ENCODE measurements around the gene MACROD1.
"Not testable (repeated sequence)": the region's sequence is repeated elsewhere in the genome, so short reads cannot be mapped to it uniquely, and the experiment has no call there.

The MACROD1 gene

DNA sequence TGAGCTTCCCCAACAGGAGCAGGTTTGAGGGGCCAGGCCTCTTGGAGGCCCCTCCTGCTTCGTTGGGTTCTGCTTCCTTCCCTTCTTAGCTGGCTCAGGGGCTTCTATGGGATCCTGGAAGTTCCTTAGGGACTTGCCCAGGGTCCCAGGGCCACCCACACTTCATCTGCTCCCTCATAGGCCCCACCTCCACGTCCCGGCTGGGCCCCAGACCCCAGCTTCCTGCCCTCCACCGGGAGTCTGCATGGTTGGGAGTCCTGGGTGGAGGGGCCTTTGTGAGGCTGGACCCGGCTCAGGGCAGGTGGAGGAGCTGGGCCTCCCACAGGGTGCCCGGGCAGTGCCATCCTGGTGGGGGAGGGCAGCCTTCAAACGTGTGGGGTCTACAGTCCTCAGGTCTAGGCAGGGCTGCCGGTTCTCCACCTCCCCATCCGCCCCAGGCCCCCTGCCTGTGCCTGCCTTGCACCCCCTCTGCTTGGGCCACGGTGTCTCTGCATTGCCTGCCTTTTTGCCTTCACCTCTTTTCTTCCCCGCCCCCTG is 168.0 kb downstream of the MACROD1 start:
- no peak for DNase-seq (ENCODE audit: low read depth)

DNA sequence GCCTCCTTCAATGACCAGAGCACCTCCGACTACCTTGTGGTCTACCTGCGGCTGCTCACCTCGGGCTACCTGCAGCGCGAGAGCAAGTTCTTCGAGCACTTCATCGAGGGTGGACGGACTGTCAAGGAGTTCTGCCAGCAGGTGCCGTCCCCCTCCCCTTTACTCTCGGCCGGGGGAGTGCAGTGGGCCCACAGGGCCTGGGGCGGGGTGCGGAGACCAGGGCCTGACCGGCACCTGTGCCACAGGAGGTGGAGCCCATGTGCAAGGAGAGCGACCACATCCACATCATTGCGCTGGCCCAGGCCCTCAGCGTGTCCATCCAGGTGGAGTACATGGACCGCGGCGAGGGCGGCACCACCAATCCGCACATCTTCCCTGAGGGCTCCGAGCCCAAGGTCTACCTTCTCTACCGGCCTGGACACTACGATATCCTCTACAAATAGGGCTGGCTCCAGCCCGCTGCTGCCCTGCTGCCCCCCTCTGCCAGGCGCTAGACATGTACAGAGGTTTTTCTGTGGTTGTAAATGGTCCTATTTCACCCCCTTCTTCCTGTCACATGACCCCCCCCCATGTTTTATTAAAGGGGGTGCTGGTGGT is 168.7 kb downstream of the MACROD1 start:
- no peak for DNase-seq (ENCODE audit: low read depth)

DNA sequence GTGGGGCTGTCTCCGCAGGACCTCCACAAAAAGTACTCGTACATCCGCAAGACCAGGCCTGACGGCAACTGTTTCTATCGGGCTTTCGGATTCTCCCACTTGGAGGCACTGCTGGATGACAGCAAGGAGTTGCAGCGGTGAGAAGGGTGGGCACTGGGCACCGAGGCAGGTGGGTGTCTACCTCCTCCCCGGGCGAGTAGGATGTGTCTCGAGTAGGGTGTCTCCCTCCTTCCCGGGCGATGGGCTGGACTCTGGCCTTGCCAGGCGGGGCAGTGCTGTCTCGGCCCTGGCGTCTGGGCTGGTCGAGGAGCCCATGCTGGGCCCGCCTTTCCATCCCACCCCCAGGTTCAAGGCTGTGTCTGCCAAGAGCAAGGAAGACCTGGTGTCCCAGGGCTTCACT is 169.4 kb downstream of the MACROD1 start:
- DNase-seq (ENCODE audit: low read depth), result no peak

DNA sequence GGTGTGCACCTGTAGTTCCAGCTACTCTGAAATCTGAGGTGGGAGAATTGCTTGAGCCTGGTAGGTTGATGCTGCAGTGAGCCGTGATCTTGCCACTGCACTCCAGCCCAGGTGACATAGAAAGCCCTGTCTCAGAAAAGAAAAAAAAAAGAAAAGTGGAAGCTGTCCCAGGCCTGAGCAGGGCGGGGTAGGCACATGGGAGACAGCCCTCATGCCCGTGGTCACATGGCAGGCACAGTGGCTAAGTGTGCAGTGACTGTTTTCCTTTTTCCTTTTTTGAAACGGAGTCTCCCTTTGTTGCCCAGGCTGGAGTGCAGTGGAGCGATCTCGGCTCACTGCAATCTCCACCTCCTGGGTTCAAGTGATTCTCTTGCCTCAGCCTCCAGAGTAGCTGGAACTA is 171.9 kb downstream of the MACROD1 start:
- DNase-seq (ENCODE audit: low read depth), result no peak

DNA sequence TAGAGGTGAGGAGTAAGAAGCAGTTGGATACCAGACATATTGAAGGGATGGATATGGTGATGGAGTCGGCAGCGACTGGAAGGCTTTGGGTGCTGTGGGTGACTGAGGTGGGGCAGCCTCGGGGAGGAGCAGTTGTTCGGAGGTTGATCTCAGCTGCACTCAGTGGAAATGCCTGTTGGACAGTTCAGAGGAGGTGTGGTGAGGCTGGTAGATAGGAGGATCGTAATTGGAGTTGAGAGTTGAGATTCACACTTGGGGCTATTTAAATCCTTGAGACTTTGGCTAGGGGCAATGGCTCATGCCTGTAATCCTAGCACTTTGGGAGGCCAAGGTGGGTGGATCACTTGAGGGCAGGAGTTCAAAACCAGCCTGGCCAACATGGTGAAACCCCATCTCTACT is 172.8 kb downstream of the MACROD1 start:
- no peak for DNase-seq (ENCODE audit: low read depth)

DNA sequence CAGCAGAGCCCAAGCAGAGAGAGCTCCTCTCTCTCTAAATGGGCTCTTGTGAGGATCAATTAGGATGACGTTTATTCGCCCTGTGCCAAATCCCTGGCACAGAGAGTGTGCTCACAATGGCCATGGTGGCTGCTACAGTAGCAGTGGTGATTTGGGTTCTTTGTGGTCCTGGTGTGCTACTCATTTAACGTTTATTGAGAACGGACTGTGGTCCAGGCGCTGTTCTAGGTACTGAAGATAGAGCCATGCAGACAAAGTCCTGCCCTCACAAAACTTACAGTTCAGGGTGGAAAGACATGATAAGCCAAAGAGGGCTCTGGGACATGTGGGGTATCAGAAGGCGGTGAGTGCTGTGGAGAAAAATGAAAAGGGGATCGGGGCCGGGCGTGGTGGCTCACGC is 174.4 kb downstream of the MACROD1 start:
- no peak for DNase-seq (ENCODE audit: low read depth)

DNA sequence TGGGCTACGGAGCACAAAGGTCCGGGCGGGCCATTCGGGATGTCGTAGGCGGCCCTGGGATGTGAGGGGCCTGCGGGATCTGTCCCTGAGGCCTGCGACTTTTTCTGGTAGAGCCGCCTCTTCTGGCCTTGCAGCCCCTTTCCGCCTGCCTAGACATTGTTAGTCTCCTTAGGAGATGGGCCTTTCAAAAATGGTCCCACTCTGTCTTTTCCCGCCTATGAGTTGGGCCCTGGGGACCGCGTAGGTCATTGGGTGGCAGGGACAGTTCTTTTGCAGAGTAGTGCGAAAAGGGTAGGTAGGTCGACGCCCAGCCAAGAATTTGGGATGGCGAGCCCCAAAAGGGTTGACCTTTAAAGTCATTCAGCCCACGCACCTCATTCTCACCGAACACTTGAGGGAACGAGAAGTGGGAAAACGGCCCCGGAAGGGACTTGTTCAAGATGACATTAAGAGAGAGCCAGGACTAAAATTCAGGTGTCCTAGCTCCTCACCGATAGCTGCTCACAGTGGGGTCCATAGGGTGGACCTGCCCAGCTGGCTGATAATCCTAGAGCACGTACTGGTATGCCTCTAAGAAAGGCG is 178.9 kb downstream of the MACROD1 start:
- DNase-seq (ENCODE audit: low read depth), result no peak

DNA sequence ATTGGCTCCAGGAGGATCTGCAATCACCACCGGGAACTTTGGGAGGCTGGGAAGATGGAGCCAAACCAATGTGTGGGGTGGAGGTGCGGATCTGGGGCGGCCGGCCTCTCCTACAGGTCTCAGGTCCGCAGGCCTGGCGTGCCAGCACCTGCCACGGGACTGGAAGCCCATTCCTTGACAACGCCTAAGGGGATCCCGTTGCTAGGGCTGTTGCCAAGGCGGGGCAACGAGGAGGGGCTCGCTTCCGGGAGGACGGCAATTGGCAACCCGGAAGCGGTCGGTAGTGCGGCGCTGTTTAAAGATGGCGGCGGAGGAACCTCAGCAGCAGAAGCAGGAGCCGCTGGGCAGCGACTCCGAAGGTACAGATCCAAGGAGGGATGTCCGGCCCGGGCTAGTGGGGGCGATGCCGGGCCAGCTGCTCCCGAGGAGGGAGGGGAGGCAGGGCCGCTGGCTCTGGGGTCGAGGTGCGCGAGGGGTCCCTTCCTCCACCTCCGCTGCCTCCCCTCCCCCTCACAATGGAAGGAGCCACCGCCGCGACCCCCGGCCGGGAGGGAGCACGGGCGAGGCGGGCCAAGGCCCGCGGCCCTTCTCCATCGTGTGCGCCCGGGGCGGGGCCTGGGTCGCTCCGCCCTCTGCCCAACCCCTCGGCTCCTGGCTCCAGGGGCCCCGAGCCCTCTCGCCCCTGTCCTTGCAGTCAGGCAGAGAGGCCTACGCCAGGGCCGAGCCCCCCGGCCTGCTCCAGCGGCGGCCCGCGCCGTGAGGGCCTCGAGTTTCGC is 179.6 kb downstream of the MACROD1 start, which contains the start of gene OTUB1:
Gene OTUB1 (plus strand): TSS at position 283 of the 776 bp plus-strand sequence. CDS start 19 bp downstream, at position 302.
- peak; percentile 94 for DNase-seq (ENCODE audit: low read depth)

DNA sequence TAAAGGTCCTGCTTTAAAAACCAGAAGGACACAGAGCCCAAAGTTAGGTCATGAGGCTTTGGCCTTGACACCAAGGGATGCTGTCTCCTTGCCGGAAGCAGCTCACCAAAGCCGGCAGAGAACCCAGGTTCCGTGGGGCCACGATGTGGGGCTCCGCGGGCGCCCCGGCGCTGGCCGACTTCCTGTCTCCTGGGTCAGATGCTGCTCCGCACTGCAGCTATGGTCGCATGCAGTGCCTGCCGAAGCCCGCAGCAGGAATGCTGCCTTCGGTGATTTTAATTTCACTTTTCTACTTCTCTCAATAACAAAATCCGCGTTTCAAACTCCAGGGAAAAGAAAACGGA is 180.1 kb downstream of the MACROD1 start:
- peak; percentile 52 for DNase-seq (ENCODE audit: low read depth)

DNA sequence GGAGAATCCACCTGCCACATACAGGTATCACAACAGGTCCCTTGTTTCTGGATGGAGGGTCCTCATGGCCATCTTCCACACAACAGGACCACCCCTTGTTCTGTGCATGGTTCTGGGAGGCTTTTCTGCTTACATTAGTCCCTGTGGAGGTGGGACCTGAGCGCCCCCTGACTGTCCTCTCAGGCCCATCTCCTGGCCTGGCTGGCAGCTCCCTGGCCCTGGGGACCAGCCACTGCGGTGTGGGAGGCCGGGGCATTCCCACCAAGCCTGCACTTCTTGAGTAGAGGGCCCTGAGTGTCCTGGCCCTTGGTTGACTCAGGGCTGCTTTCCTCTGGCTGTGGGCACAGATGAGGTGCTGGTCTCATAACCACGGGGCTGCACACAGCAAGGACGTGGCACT is 186.5 kb downstream of the MACROD1 start:
- no peak for DNase-seq (ENCODE audit: low read depth)

DNA sequence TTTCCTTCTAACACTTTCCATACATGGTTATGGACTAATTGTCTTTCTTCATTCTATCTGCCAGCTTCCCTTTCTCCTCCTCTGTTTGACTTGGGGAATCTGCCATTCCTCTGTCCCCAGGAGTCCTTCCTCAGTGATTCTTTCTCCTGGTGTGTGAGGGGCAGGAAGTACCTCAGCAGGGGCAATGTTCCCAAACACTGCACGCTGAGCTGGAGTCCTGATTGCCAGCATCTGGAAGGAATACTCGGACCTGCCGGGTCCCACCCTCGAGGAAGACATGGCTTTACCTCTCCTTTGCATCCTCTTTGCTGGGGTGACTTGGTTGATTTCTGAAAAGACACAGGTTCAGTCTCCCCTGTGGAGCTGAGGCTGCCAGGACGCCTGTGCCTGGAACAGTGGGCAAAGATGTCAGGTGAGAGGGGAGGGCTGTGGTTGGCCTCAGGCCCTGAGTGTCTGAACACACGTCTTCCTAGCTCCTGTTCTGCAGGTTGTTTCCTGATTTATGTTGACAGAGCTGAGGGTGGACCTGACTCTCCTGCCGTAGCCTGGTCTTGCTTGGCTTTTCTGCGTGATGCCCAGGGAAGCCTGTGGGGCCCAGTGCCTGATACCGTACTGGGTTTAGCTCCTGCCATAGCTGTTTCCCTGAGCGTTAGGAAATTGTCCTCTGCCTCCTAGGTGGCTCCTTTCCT is 187.2 kb downstream of the MACROD1 start:
- no peak for DNase-seq (ENCODE audit: low read depth)

DNA sequence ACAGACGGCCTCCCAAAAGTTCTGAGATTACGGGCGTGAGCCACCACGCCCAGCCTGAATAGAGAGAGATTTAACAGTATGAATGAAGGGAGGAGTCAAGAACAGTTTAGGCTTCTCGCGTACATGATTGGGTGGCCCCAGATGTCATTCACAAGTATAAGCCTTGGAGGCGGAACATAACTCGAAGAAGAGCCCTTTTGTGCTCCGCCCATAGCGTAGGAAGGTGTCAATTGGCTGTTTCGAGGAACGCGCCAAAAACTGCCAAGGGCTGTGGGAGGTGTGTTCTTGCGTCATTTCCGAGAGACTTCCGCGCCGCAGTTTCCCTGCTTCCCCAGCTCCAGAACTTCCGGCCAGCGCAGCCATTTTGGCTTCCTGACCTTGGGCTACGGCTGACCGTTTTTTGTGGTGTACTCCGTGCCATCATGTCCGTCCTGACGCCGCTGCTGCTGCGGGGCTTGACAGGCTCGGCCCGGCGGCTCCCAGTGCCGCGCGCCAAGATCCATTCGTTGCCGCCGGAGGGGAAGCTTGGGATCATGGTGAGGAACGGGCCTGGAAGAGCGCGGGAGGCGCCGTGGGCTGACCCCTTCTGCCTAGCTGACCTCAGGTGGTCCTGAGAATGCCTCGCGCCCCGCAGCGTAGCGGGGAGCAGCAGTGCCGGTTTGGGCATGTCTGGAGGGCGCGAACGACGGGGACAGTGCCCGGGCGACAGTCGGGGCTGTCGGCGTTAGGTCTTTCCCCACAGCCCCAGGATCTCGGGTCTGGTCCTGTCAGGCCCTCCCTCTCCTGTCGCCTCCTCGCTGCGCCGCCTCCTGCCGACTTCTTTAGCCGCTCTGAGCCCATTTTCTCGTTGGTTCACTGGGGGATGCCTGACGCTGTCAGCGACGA is 191.4 kb downstream of the MACROD1 start, which contains the start of gene COX8A:
Gene COX8A (plus strand): TSS at position 362 of the 885 bp plus-strand sequence. CDS start 61 bp downstream, at position 423.
- DNase-seq (ENCODE audit: low read depth), result peak; percentile 100

DNA sequence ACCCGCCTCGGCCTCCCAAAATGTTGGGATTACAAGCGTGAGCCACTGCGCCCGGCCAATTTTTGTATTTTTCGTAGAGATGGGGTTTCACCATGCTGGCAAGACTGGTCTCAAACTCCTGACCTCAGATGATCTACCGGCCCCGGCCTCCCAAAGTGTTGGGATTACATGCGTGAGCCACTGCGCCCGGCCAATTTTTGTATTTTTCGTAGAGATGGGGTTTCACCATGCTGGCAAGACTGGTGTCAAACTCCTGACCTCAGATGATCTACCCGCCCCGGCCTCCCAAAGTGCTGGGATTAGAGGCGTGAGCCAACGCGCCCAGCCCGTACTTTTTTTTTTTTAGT is 192.0 kb downstream of the MACROD1 start:
- DNase-seq (ENCODE audit: low read depth), result not testable (repeated sequence)

DNA sequence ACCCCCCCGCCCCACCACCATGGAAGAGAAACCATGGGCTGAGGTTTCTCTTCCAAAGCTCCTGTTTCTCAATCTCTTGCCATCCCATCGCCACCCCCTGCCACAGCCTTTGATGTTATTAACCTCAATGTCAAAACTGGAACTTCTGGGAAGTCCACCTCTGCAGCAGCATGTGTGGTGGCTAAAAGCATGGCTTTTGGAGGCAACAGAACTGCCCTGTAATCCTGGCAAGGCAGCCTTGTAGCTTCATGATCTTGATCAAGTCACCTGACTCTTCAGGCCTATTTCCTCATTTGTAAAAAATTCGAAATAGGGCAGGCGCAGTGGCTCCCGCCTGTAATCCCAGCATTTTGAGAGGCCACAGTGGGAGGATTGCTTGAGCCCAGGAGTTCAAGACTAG is 195.0 kb downstream of the MACROD1 start:
- DNase-seq (ENCODE audit: low read depth), result no peak

DNA sequence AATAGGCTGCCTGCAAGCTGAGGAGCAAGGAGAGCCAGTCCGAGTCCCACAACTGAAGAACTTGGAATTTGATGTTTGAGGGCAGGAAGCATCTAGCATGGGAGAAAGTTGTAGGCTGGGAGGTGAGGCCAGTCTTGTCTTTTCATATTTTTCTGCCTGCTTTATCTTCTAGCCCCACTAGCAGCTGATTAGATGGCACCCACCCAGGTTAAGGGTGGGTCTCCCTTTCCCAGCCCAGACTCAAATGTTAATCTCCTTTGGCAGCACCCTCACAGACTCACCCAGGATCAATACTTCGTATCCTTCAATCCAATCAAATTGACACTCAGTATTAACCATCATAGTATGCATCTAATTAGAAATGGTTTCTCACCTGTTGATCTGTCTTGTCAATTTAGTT is 196.5 kb downstream of the MACROD1 start:
- no peak for DNase-seq (ENCODE audit: low read depth)

DNA sequence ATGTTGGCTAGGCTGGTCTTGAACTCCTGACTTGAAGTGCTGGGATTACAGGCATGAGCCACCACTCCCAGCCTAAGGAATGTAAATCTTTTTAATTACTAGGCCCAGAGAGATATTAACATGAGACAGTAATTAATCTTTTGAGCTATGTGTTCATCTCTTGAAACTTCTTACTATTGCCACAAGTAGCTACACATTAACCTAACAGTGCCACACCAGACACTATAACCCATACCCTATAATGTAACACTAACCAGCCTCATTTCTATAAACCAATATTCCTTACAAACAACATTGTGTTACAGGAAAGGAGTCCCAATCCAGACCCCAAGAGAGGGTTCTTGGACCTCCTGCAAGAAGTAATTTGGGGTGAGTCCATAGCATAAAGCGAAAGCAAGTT is 199.5 kb downstream of the MACROD1 start:
- no peak for DNase-seq (ENCODE audit: low read depth)

DNA sequence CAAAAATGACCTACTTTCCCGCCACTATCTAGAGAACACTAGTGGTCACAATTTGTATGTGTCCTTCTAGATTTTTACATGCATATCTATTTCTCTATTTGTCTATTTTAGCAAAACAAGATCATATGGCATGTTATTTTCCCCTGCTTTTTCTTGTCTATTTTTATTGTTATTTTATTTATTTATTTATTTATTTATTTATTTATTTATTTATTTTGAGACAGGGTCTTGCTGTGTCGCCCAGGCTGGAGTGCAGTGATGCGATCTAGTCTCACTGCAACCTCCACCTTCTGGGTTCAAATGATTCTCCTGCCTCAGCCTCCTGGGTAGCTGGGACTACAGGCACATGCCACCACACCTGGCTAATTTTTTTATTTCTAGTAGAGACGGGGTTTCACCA is 202.0 kb downstream of the MACROD1 start:
- not testable (repeated sequence) for DNase-seq (ENCODE audit: low read depth)

DNA sequence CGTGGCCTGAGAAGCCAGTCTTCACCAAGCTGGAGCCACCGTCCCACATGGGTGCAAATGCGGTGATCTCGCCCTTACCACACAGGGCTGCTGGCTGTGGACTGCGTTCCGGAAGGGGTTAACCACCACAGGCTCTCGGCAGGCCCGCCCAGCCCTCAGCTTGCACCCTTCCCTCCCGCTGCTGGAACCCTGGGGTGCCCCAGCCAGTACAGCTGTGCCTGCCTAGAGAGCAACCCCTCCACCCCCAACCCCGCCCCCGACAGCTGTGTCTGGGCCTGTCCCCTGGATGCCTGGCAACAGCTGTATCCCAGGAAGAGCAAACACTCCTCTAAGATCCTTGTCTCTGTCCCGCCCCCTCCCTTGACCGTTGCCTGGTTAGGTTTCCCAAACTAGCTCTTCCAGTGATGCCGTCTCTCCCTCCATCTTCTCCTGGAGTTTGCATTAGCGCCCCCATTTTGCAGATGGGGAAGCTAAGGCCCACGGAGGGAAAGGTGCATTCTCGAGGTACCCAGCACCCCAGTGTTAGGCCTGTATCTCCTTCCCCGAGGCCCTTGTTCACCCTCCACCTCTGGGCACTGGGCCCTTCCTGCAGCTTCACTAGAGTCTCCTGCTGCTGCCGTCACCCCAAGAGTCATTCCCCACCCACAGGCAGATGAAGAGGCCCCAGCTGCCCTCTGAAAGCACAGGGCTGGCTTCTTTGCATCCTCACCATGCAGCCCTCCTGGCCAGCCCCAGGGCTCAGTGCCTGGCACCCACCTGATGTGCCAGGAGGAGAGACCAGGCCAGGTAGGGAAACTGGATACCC is 204.1 kb downstream of the MACROD1 start:
- DNase-seq (ENCODE audit: low read depth), result no peak

DNA sequence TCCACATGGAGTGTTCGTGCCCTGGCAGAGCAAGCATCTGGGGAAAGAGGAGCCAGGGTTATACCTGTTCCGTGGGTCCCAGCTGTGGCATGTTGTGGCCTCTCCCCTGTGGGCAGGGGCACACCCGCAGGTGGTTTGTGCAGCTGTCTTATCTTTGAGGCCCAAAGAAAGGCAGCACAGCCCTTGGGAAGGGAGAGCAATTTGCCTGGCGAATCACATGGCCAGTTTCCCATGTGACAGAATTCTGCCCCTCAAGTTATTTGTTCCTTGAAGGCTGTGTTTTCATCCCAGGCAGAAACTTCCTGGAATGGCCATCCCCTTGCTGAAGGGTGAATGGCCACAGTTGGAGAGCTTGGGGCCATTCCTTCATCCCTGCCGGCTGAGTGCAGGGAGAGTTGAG is 207.9 kb downstream of the MACROD1 start:
- DNase-seq (ENCODE audit: low read depth), result no peak

DNA sequence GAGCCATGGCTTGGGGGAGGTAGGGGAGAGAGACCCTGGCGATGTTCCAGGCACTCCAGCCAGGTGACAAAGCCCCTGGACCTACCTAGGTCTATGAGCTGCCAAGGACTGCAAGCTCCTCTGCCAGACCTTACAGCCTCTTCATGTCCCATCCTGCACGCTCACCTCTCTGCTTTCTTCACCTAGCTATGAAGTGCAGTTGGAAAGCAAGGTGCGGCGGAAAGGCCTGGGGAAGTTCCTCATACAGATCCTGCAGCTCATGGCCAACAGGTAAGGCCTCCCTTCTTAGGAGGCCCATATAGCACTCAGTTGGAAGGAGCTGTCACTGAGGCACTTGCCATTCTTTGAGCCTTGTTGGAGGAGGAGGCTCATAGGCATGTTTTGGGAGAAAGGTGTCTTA is 213.3 kb downstream of the MACROD1 start:
- DNase-seq (ENCODE audit: low read depth), result no peak
